GM12891 (cell line): ENCODE data around the gene LETMD1.

Experiments
- POLR2A ChIP-seq: IDR thresholded peaks from 2 replicates; pipeline ENCODE4 v1.6.1; 2011; ENCODE audit warnings: low read depth, low read length, control low read depth
- POLR2AphosphoS5 ChIP-seq: IDR thresholded peaks from 2 replicates; pipeline ENCODE4 v1.6.1; 2011; ENCODE audit warnings: low read depth, low read length, control low read depth

- no peak for TF ChIP-seq POLR2A
- no peak for TF ChIP-seq POLR2AphosphoS5
Observed at GRCh38 chr12:51067229-51067628, 19.1 kb downstream of the LETMD1 start.
